HG02571 (cell line): ENCODE data around the gene USP19.

Source experiments
- ATAC-seq: cut with Tn5 transposase; IDR thresholded peaks from one replicate; pipeline ENCODE4 v1.9.1; 2021; ENCODE audit warnings: mild to moderate bottlenecking, moderate library complexity; ENCODE audit not compliant: unreplicated experiment

USP19 gene, protein sequence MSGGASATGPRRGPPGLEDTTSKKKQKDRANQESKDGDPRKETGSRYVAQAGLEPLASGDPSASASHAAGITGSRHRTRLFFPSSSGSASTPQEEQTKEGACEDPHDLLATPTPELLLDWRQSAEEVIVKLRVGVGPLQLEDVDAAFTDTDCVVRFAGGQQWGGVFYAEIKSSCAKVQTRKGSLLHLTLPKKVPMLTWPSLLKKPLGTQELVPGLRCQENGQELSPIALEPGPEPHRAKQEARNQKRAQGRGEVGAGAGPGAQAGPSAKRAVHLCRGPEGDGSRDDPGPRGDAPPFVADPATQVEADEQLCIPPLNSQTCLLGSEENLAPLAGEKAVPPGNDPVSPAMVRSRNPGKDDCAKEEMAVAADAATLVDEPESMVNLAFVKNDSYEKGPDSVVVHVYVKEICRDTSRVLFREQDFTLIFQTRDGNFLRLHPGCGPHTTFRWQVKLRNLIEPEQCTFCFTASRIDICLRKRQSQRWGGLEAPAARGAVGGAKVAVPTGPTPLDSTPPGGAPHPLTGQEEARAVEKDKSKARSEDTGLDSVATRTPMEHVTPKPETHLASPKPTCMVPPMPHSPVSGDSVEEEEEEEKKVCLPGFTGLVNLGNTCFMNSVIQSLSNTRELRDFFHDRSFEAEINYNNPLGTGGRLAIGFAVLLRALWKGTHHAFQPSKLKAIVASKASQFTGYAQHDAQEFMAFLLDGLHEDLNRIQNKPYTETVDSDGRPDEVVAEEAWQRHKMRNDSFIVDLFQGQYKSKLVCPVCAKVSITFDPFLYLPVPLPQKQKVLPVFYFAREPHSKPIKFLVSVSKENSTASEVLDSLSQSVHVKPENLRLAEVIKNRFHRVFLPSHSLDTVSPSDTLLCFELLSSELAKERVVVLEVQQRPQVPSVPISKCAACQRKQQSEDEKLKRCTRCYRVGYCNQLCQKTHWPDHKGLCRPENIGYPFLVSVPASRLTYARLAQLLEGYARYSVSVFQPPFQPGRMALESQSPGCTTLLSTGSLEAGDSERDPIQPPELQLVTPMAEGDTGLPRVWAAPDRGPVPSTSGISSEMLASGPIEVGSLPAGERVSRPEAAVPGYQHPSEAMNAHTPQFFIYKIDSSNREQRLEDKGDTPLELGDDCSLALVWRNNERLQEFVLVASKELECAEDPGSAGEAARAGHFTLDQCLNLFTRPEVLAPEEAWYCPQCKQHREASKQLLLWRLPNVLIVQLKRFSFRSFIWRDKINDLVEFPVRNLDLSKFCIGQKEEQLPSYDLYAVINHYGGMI (N-terminal part only)

GRCh38 chr3:49120438-49121131 is at the start of gene USP19:
TSS of gene USP19 (minus strand) at chr3:49120823. CDS start at chr3:49119145, 1,678 bp downstream.
- peak; percentile 89 for ATAC-seq

DNA sequence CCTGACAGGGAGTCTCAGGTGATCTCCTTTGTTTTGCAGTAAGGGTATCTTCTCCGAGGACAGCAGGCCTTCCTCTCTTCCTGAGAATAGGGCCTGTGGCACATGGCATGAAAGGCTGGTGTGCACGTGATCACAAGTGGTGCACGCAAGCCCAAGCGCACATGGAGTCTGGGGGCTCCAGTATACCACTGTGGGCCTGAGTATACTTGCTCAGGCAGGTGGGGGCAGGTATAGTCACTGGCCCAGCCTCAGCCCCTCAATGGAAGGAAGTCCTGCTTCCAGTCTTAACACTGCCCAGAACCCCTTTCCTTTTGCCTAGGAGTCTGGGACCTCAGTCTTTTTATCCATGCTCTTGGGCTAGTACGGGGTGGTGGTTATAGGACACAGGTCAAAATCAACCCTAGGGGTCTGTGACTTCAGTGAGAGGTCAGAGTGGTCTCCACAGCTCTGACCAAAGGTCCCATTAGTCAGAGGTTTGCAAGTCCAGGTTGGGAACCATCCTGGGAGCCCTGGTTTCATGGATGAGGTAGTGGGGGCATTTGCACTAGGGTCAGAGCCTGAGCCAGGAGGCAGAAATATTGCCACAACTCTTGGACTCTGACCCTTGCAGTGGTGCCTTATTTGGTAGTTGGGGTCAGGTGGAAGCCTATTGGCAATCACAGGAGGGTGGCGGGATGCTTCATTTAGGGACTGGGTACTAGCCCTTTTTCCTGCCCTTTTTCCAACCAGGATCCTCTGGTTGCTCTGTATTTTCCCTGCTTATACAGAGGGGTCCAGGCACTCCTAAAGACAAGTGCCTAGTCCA is 46.3 kb upstream of the USP19 start:
- no peak for ATAC-seq

DNA sequence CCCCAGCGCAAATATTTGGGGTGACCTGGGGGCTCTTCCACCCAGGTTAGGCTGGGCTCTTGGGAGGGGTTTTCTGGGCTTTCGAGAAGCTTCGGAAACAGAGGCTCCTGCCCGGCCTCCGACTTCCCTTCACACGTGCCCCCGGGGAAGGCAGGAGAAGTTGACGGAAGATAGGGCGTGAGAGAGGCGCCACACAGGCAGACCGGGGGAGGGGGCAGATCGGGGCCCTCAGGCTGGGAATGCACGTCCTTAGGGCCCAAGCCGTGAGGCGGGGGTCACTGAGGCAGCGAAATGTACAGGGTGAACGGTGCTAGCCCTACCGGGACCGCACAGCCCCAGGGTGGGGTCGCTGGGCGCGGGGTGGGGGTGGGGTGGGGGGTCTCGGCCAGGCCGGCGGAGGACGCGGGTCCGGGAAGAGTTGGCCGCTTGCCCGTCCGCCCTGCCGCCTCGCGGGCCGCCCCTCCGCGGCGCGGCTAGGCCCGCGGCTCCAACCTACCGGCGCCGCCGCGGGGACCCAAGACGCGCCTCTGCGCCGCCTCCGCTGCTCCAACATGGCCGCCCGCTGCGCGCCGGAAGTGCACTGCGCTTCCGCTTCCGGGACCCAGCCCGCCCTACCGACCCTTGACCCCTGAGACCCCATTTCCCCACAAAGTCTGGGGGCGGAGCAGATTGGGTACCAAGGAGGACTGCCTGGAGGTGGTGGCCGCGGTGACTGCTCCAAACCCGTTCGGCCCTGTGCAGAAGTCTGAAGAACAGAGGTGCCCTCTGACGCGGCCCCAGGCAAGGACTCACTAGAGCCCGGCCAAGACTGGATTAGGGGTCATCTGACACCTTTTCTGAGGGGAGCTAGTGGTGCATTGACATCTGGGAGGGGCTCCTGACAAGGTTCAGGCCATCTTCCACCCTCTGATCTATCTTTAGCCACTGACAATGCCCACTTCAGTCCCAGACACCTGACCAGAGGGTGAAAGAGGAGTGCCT is 45.4 kb upstream of the USP19 start, which contains the start of gene CCDC71:
CCDC71 (minus strand) TSS at position 561 of the 981 bp plus-strand sequence. CDS start 2,123 bp downstream, outside the sequence.
- no peak for ATAC-seq

GRCh38 chr3:49164983-49165720 is 44.5 kb upstream of the USP19 start:
- no peak for ATAC-seq

- no peak for ATAC-seq
Measured at GRCh38 chr3:49163609-49164008, 43.0 kb upstream of the USP19 start.

- no peak for ATAC-seq
Measured at GRCh38 chr3:49162751-49163419, 42.3 kb upstream of the USP19 start.

DNA sequence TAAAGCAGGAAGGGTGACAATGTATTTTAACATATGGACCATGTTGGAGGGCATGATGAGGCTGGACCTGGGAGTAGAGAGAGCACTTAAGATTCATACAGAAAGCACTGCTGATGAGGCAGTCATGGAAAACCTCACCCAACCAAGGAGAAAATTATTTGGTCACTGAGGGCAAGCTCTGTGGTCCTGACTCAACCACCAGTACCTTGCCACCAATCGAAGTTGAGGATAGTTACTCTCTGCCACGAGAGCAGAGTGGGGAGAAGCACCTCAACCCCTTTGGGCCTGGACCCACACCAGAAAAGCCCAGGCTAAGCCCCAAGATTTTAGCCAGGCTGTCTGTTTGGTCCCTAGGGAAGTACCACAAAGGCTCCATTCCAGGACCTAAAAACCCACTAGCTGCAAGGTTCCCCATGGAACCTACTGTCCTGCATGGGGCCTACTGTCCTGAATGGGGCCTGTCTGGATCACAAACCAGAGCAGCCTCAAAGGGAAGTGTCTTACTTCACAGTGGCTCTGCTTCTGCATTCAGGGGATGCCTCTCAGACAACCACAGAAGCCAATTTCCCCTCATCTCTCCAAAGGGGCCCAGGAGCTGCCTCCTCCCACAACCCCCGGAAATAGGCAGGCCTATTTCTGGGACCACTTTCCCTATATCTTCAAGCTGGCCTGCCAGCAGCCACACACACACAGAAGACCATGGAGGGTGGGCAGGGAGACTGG is 41.3 kb upstream of the USP19 start:
- no peak for ATAC-seq

- no peak for ATAC-seq
Measured at GRCh38 chr3:49161197-49161596, 40.6 kb upstream of the USP19 start.

- ATAC-seq: no peak
Measured at GRCh38 chr3:49158792-49159191, 38.2 kb upstream of the USP19 start.

DNA sequence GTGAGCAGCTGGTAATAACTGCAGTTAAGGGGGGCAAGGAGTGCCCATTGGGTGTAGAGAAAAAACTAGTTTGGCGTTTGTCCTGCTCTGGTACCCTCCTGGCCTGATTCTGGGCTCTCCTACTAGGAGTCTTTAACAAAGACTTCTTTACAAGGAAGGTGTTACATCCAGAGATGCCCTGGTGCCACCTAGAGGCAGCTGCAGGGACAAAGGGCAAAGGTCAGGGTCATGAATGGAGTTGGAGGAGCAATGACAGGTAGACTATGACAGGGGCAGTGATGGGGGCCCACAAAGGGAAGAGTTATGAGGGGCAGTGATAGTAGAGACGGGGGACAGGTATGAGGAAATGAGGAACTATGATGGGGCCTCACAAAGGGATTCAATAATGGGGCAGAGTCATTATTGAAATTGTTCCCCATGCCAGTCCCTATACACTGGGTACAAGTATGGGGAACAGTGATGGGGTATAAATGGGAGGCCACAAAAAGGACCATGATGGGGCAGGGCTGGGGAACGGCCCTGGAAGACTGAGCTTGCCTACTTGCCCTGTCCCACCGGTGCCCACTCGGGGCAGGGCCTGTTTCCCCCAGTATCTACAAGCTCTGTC is 37.6 kb upstream of the USP19 start:
- ATAC-seq: no peak

GRCh38 chr3:49157289-49157688 is 36.7 kb upstream of the USP19 start:
- no peak for ATAC-seq

- no peak for ATAC-seq
Measured at GRCh38 chr3:49153349-49153912, 32.8 kb upstream of the USP19 start.

DNA sequence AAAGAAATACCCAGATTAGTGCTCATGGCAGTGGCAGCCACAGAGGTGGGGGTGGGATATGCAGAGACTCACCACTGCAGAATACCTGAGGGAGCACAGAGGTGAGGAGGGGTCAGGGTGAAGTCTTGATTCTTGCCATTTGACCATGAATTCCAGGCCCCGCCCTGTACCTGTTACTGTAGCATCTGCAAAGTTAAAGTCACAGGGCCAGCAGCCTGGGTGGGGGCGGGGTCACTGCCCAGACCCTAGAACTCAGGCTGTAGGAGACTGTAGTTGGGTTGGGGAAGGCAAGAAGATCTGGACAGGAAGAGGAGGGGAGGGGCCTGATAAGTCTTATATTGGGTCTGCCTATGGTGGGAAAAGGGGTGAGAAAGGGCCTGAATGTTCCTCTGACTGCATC is 31.0 kb upstream of the USP19 start:
- no peak for ATAC-seq

DNA sequence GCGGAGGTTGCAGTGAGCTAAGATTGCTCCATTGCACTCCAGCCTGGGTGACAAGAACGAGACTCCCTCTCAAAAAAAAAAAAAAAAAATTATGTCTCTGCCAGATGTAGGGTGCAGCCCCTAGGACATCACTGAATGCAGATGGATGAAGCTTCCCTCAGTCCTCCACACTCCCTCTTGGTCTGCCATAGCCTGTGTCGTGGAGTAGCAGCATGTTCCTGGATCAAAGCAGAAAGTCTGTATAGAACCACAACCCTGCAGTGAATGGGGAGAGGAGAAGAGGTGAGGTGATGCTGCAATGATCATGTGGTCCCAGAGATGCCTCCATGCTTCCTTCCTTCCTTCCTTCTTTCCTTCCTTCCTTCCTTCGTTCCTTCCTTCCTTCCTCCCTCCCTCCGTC is 27.5 kb upstream of the USP19 start:
- ATAC-seq: no peak

GRCh38 chr3:49140080-49140479 is 19.5 kb upstream of the USP19 start:
- no peak for ATAC-seq

DNA sequence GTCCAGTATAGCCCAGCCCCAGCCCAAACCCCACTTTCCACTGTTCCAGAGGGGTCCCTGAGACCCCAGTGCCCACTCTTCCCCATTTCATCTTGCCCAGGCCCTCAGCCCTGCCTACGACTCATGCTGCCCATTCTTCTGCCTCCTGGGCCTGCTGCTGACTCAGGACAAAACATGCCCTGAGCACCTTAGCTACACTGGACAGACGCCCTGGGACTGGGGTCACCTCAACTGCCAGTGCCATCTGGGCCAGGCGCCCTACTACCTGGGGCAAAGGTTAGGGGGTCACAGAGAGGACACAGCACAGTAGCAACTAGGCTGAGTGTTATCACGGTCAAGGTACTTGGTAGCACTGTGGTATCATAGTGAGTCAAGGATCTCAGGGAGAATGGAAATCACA is 14.9 kb upstream of the USP19 start:
- no peak for ATAC-seq
